Measurements from ENCODE around the gene PLAAT2. TPM values are rescaled to one million over a fixed set of nuclear protein-coding genes. Genes with fewer than 3 reads are reported as not detected.
"Not testable (repeated sequence)": the region's sequence is repeated elsewhere in the genome, so short reads cannot be mapped to it uniquely, and the experiment has no call there.

The PLAAT2 gene
- total RNA-seq, 3 donors from 2014 or later = 1.1 to 2.6 (median 2.0) TPM

DNA sequence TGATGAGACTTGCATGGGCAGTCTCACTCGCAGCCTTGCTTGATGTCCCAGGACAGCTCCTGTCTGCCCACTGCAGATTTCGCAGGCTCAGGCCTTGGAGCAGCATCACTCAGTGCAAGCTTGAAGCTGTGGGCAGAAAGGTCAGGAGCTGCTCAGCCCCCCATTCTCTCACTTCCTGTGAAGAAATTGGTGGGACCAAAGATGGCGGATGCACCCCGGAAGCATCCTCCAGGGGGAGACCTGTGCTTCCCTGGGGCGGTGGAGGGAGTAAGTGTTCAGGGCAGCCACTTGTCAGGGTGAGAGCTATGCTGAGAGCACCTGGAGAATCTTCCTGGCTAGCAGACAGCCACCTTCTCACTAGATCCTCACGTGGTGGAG is 11.3 kb downstream of the PLAAT2 start:
- H3K36me3 ChIP-seq = no peaks in the 10 kb centered on the region
- H3K4me1 ChIP-seq = no peaks in the 10 kb centered on the region
- no peak overlapping the region for H3K4me3 ChIP-seq
- H3K27ac ChIP-seq = peak overlapping the region in 1 of 2 donors; percentile 32
- intact Hi-C loops (cut with DNase I; ENCODE audit: low total_unique reads) = no loop called here
- TF ChIP-seq POLR2A (IDR thresholded peaks at IDR 0.05) = no peak
- TF ChIP-seq, protein P1, sequence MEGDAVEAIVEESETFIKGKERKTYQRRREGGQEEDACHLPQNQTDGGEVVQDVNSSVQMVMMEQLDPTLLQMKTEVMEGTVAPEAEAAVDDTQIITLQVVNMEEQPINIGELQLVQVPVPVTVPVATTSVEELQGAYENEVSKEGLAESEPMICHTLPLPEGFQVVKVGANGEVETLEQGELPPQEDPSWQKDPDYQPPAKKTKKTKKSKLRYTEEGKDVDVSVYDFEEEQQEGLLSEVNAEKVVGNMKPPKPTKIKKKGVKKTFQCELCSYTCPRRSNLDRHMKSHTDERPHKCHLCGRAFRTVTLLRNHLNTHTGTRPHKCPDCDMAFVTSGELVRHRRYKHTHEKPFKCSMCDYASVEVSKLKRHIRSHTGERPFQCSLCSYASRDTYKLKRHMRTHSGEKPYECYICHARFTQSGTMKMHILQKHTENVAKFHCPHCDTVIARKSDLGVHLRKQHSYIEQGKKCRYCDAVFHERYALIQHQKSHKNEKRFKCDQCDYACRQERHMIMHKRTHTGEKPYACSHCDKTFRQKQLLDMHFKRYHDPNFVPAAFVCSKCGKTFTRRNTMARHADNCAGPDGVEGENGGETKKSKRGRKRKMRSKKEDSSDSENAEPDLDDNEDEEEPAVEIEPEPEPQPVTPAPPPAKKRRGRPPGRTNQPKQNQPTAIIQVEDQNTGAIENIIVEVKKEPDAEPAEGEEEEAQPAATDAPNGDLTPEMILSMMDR (IDR thresholded peaks at IDR 0.05) = no peak
- H3K9me3 ChIP-seq = no peaks in the 10 kb centered on the region
- DNase-seq (ENCODE audit: low spot score in 2 of 2) = no peak
- H3K27me3 ChIP-seq = no peaks in the 10 kb centered on the region

DNA sequence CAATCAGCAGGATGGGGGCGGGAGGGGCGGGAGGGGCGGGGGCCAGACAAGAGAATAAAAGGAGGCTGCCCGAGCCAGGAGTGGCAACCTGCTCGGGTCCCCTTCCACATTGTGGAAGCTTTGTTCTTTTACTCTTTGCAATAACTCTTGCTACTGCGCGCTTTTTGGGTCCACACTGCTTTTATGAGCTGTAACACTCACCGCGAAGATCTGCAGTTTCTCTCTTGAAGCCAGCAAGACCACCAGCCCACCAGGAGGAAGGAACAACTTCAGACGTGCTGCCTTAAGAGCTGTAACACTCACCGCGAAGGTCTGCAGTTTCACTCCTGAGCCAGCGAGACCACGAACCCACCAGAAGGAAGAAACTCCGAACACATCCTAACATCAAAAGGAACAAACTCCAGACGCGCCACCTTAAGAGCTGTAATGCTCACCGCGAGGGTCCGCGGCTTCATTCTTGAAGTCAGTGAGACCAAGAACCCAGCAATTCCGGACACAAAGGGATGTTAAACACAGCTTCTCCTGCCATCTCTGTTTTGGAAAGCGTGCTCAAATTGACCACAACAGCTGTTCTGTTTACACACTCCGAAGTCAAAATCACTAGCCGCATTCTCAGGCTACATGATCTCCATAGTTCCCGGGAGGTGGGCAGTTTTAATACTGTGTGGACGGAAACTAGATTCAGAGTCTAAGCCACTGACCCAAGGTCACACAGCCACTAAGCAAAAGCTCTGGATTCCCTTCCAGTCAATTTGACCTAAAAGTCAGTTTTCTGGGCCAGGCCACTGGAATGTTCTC is 11.9 kb downstream of the PLAAT2 start:
- TF ChIP-seq, protein P1 (IDR thresholded peaks at IDR 0.05) = no peak
- TF ChIP-seq POLR2AphosphoS5 (IDR thresholded peaks at IDR 0.05) = no peak
- TF ChIP-seq POLR2A (IDR thresholded peaks at IDR 0.05) = no peak
- DNase-seq (ENCODE audit: low spot score in 2 of 2) = peak in 1 of 2 donors; percentile 15
- no peaks in the 10 kb centered on the region for H3K4me1 ChIP-seq
- no peaks in the 10 kb centered on the region for H3K9me3 ChIP-seq
- H3K27me3 ChIP-seq = no peaks in the 10 kb centered on the region
- no peak overlapping the region for H3K4me3 ChIP-seq
- intact Hi-C loops (cut with DNase I; ENCODE audit: low total_unique reads) = no loop called here
- no peak overlapping the region for H3K27ac ChIP-seq
- no peaks in the 10 kb centered on the region for H3K36me3 ChIP-seq

DNA sequence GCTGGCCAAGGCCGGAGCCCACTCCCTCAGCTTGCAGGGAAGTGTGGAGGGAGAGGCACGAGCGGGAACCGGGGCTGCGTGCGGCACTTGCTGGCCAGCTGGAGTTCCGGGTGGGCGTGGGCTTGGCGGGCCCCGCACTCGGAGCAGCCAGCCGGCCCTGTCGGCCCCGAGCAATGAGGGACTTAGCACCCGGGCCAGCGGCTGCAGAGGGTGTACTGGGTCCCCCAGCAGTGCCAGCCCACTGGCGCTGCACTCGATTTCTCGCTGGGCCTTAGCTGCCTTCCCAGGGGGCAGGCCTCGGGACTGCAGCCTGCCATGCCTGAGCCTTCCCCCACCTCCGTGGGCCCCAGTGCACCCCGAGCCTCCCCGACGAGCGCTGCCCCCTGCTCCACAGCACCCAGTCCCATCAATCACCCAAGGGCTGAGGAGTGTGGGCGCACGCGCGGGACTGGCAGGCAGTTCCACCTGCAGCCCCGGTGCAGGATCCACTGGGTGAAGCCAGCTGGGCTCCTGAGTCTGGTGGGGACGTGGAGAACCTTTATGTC is 13.0 kb downstream of the PLAAT2 start:
- intact Hi-C loops (cut with DNase I; ENCODE audit: low total_unique reads) = not testable (repeated sequence)

DNA sequence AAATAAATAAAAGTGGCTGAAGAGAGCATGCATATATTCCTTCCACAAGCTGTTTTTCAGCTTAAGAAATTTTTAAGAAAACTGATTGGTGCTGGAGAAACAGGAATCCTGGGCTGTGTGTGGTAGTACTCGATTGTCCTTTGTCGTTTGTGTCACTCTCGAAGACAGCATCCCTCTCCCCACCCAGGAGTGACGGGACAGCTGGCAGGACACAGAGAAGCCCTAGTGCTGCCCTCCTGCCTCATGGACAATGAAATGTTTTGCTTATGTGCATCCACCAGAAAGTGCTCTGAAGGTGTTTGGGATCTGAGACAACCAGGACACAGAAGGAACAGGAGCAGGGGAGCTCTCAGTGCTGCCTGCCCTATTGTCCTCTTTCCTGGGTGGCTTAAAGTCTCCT is 13.8 kb downstream of the PLAAT2 start:
- H3K9me3 ChIP-seq = no peaks in the 10 kb centered on the region
- no peak for DNase-seq (ENCODE audit: low spot score in 2 of 2)
- no peaks in the 10 kb centered on the region for H3K27me3 ChIP-seq
- no peak overlapping the region for H3K27ac ChIP-seq
- H3K4me3 ChIP-seq = no peak overlapping the region
- H3K4me1 ChIP-seq = no peaks in the 10 kb centered on the region
- H3K36me3 ChIP-seq = no peaks in the 10 kb centered on the region
- TF ChIP-seq, protein P1 (IDR thresholded peaks at IDR 0.05) = no peak
- TF ChIP-seq POLR2AphosphoS5 (IDR thresholded peaks at IDR 0.05) (no peak), POLR2A (IDR thresholded peaks at IDR 0.05) (no peak)
- intact Hi-C loops (cut with DNase I; ENCODE audit: low total_unique reads) = no loop called here

More for the DNA sequence above, 13.0 kb downstream of the PLAAT2 start:
- not testable (repeated sequence) for H3K27ac ChIP-seq, H3K4me1 ChIP-seq, H3K27me3 ChIP-seq, H3K4me3 ChIP-seq, H3K36me3 ChIP-seq, H3K9me3 ChIP-seq
- DNase-seq (ENCODE audit: low spot score in 2 of 2) = peak in 1 of 2 donors; percentile 8

DNA sequence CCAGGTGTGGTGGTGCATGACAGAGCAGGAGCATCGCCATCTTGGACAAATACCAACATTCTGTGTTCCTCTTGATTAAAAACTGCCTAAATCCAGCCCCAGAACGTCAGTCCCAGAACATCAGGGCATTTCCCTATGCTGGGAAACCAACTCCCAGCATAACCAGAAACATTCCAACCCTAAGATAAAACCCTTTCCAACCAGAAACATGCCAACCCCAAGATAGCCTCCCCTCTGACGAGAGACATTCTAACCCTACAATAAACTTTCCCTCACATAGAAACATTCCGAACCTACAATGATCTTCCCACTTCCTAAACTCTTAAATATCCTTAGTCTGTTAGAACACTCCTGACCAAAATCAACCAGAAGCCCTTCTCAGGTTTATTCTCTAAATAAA is 15.0 kb downstream of the PLAAT2 start:
- Histone ChIP-seq H3K4me3 (no peak overlapping the region), H3K36me3 (no peaks in the 10 kb centered on the region), H3K27me3 (no peaks in the 10 kb centered on the region), H3K4me1 (no peaks in the 10 kb centered on the region), H3K27ac (no peak overlapping the region), H3K9me3 (no peaks in the 10 kb centered on the region)
- no peak for DNase-seq (ENCODE audit: low spot score in 2 of 2)
- intact Hi-C loops (cut with DNase I; ENCODE audit: low total_unique reads) = no loop called here
- TF ChIP-seq, protein P1 (IDR thresholded peaks at IDR 0.05) = no peak
- TF ChIP-seq POLR2AphosphoS5 (IDR thresholded peaks at IDR 0.05) (no peak), POLR2A (IDR thresholded peaks at IDR 0.05) (no peak)

Data from breast epithelium (tissue), 4 donors.